Fibroblast of pulmonary artery (primary cell): ENCODE measurements around the gene MRPS18A.

ENCODE experiments used
- DNase-seq: peaks from one replicate; pipeline ENCODE4 v3.0.0-alpha.2; 2010; ENCODE audit warnings: low read depth
- H3K4me3 ChIP-seq: replicated peaks from 2 replicates; pipeline ENCODE4 v1.5.1; 2011; ENCODE audit warnings: low read depth, mild to moderate bottlenecking, control low read depth, low read length, moderate library complexity
- CTCF ChIP-seq: IDR thresholded peaks from 2 replicates; pipeline ENCODE4 v1.5.1; 2011; ENCODE audit warnings: mild to moderate bottlenecking, control low read depth, low read length, inconsistent platforms; ENCODE audit errors: missing control alignments

MRPS18A gene

GRCh38 chr6:43717389-43717788 is 29.8 kb upstream of the MRPS18A start:
- no peak for DNase-seq
- no peak for TF ChIP-seq CTCF
- no peak overlapping the region for H3K4me3 ChIP-seq

- TF ChIP-seq CTCF: no peak
- DNase-seq: peak; percentile 65
- no peak overlapping the region for H3K4me3 ChIP-seq
Observed at GRCh38 chr6:43716099-43716498, 28.5 kb upstream of the MRPS18A start.

- no peak for DNase-seq
- no peak for TF ChIP-seq CTCF
- H3K4me3 ChIP-seq: no peak overlapping the region
Observed at GRCh38 chr6:43715056-43715788, 27.6 kb upstream of the MRPS18A start.

GRCh38 chr6:43714311-43715055 is 26.9 kb upstream of the MRPS18A start:
- H3K4me3 ChIP-seq: no peak overlapping the region
- peak; percentile 63 for DNase-seq
- no peak for TF ChIP-seq CTCF

GRCh38 chr6:43713643-43714310 is 26.2 kb upstream of the MRPS18A start:
- no peak for TF ChIP-seq CTCF
- DNase-seq: no peak
- no peak overlapping the region for H3K4me3 ChIP-seq

- no peak for TF ChIP-seq CTCF
- DNase-seq: no peak
- no peak overlapping the region for H3K4me3 ChIP-seq
Observed at GRCh38 chr6:43712579-43712978, 25.0 kb upstream of the MRPS18A start.
